HG03139 (cell line): ENCODE data around the gene PRIMA1.
"Not testable (repeated sequence)": the region's sequence is repeated elsewhere in the genome, so short reads cannot be mapped to it uniquely, and the experiment has no call there.

ENCODE experiments used
- ATAC-seq: cut with Tn5 transposase; IDR thresholded peaks from one replicate; pipeline ENCODE4 v1.9.1; 2021; ENCODE audit not compliant: unreplicated experiment

PRIMA1 gene

GRCh38 chr14:93788293-93788542, at the start of gene PRIMA1:
TSS of gene PRIMA1 (minus strand) at chr14:93788485. CDS start at chr14:93787718, 767 bp downstream.
- no peak for ATAC-seq

- ATAC-seq, result no peak
These were observed 46.5 kb upstream of the PRIMA1 start for GRCh38 chr14:93834699-93835371.

GRCh38 chr14:93832665-93833064, 44.4 kb upstream of the PRIMA1 start:
- ATAC-seq, result no peak

- no peak for ATAC-seq
These were observed 43.8 kb upstream of the PRIMA1 start for GRCh38 chr14:93832081-93832480.

- no peak for ATAC-seq
These were observed 42.6 kb upstream of the PRIMA1 start for GRCh38 chr14:93830753-93831461.

- ATAC-seq, result no peak
These were observed 41.7 kb upstream of the PRIMA1 start for GRCh38 chr14:93829839-93830481.

- no peak for ATAC-seq
These were observed 36.9 kb upstream of the PRIMA1 start for GRCh38 chr14:93825235-93825553.

GRCh38 chr14:93824518-93825234, 36.4 kb upstream of the PRIMA1 start:
- ATAC-seq, result no peak

- ATAC-seq, result no peak
These were observed 35.8 kb upstream of the PRIMA1 start for GRCh38 chr14:93824076-93824475.

- no peak for ATAC-seq
These were observed 32.8 kb upstream of the PRIMA1 start for GRCh38 chr14:93821051-93821450.

GRCh38 chr14:93818857-93819256, 30.6 kb upstream of the PRIMA1 start:
- ATAC-seq, result no peak

GRCh38 chr14:93811676-93812075, 23.4 kb upstream of the PRIMA1 start:
- ATAC-seq, result no peak

GRCh38 chr14:93811020-93811419, 22.7 kb upstream of the PRIMA1 start:
- ATAC-seq, result no peak

- ATAC-seq, result not testable (repeated sequence)
These were observed 21.5 kb upstream of the PRIMA1 start for GRCh38 chr14:93809491-93810420.

- no peak for ATAC-seq
These were observed 16.4 kb upstream of the PRIMA1 start for GRCh38 chr14:93804654-93805053.

GRCh38 chr14:93803408-93804318, 15.4 kb upstream of the PRIMA1 start:
- no peak for ATAC-seq

GRCh38 chr14:93799989-93800921, 12.0 kb upstream of the PRIMA1 start:
- ATAC-seq, result no peak

GRCh38 chr14:93799617-93799988, 11.3 kb upstream of the PRIMA1 start:
- ATAC-seq, result no peak

GRCh38 chr14:93797536-93797935, 9.3 kb upstream of the PRIMA1 start:
- no peak for ATAC-seq
